Stomach (tissue), 4 donors: Measurements from ENCODE around the gene MIX23.

Source experiments
- POLR2A ChIP-seq, 4 donors: fragments of 450-650 bp; IDR thresholded peaks; one replicate each; pipeline ENCODE4 v1.6.1; 2016; ENCODE audit warnings: antibody characterized with exemption in 4 of 4, control low read depth in 2 of 4, mild to moderate bottlenecking in 1 of 4, moderate library complexity in 1 of 4
- TF ChIP-seq, protein P1 (sequence below), 7 experiments: fragments of 450-650 bp in 4 of 7; fragments of 200-600 bp in 3 of 7; sonication (generic) in 3 of 7; IDR thresholded peaks; one replicate each; pipeline ENCODE4 v1.5.1; 2016 to 2019; ENCODE audit warnings: antibody characterized with exemption in 7 of 7, control low read depth in 2 of 7, mild to moderate bottlenecking in 1 of 7

DNA sequence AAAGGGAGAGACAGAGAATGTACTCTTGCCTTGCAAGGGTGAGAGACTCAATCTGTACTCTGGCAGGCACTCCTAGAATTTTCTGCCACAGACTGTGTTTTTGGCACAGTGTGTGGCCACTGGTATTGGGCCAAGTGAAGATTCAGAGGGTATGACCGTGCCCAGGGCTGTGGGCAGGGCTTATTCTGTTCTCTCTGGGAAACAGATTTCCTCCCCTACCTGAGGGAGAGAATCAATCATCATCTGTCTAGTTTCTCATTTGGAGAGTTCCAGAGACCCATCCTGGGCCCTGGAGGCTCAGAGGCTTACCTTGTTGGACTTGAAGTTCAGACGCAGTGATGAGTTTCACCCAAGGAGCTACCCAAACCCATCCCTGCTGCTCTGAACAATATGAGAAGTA is 29.8 kb downstream of the MIX23 start:
- TF ChIP-seq, protein P1, sequence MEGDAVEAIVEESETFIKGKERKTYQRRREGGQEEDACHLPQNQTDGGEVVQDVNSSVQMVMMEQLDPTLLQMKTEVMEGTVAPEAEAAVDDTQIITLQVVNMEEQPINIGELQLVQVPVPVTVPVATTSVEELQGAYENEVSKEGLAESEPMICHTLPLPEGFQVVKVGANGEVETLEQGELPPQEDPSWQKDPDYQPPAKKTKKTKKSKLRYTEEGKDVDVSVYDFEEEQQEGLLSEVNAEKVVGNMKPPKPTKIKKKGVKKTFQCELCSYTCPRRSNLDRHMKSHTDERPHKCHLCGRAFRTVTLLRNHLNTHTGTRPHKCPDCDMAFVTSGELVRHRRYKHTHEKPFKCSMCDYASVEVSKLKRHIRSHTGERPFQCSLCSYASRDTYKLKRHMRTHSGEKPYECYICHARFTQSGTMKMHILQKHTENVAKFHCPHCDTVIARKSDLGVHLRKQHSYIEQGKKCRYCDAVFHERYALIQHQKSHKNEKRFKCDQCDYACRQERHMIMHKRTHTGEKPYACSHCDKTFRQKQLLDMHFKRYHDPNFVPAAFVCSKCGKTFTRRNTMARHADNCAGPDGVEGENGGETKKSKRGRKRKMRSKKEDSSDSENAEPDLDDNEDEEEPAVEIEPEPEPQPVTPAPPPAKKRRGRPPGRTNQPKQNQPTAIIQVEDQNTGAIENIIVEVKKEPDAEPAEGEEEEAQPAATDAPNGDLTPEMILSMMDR (IDR thresholded peaks at IDR 0.05) = no peak
- no peak for TF ChIP-seq POLR2A (IDR thresholded peaks at IDR 0.05)
